Activated CD4-positive, alpha-beta T cell treated with anti-CD3 and anti-CD28 coated beads for 36 hours (primary cell): ENCODE data around the gene CENPB. TPM values are rescaled to one million over a fixed set of nuclear protein-coding genes. Genes with fewer than 3 reads are reported as not detected.

Experiments used
- ATAC-seq: fragments of 200-7000 bp; cut with Tn5 transposase; one replicate; pipeline ENCODE4 v1.10.0; 2021; ENCODE audit warnings: mild to moderate bottlenecking, moderate library complexity
- CTCF ChIA-PET: fragments of 350-600 bp; sonication (Branson Sonifier 250); formaldehyde crosslinking; loops from one replicate; lab custom pipeline; 2021; ENCODE audit warnings: antibody characterized with exemption; lab: Charles Lee
- POLR2A ChIA-PET: fragments of 350-600 bp; sonication (Branson Sonifier 250); formaldehyde crosslinking; loops from one replicate; lab custom pipeline; 2021; ENCODE audit warnings: antibody characterized with exemption, inconsistent platforms; lab: Charles Lee
- DNase-seq: peaks from one replicate; pipeline ENCODE4 v3.0.0-alpha.2; 2020
- H3K27ac Mint-ChIP-seq: one replicate; pipeline ENCODE4 v1.8.0; 2021; ENCODE audit warnings: mixed read lengths
- H3K27me3 Mint-ChIP-seq: one replicate; pipeline ENCODE4 v1.8.0; 2021; ENCODE audit warnings: mixed read lengths
- H3K36me3 Mint-ChIP-seq: one replicate; pipeline ENCODE4 v1.8.0; 2021; ENCODE audit warnings: low read depth, mixed read lengths
- H3K4me1 Mint-ChIP-seq: one replicate; pipeline ENCODE4 v1.8.0; 2021; ENCODE audit warnings: mixed read lengths
- H3K4me3 Mint-ChIP-seq: one replicate; pipeline ENCODE4 v1.8.0; 2021; ENCODE audit warnings: mild to moderate bottlenecking, moderate library complexity, mixed read lengths
- H3K9me3 Mint-ChIP-seq: one replicate; pipeline ENCODE4 v1.8.0; 2021; ENCODE audit warnings: low read depth, mixed read lengths
- intact Hi-C, 2 experiments: fragments of 100-400 bp; cut with DNase I in 1 of 2; cut with micrococcal nuclease in 1 of 2; formaldehyde crosslinking; loops; one replicate each; pipeline versions ENCODE4 v1.14.2 to v1.15.1; 2022 to 2024; cut with DNase I, micrococcal nuclease
- total RNA-seq, 2 experiments: library from RNA; stranded (reverse); gene quantifications; one replicate each; pipeline ENCODE4 v1.2.3, GENCODE V29; 2021

Gene CENPB
- total RNA-seq, 2 experiments from 2014 or later = 46.2 to 48.3 TPM

GRCh38 chr20:3787324-3788014 lies 929 bp upstream of the CENPB start:
- peak overlapping the region; percentile 59 for H3K4me3 Mint-ChIP-seq
- ChIA-PET POLR2A (interaction anchor here (1.9 kb wide), 1 partner anchor 13 kb away, joined by 4 read pairs; no protein-coding TSS in a partner anchor), CTCF (interaction anchor here (0.6 to 6.3 kb wide), 15 partner anchors 9 to 105 kb away, joined by 3 to 44 read pairs (median 4); partner anchors contain the start of genes ADISSP and AP5S1)
- H3K4me1 Mint-ChIP-seq = peaks cover 35% of the 10 kb centered on the region
- no peaks in the 10 kb centered on the region for H3K9me3 Mint-ChIP-seq
- H3K27ac Mint-ChIP-seq = peak overlapping the region; percentile 11
- H3K36me3 Mint-ChIP-seq = peaks cover 13% of the 10 kb centered on the region
- intact Hi-C loops = loop anchor here (1.0 to 5.0 kb wide), 6 partner anchors 8 to 250 kb away; partner anchors contain the start of genes MAVS (in 1 of the 2) and PANK2 (in 1 of the 2)
- no peaks in the 10 kb centered on the region for H3K27me3 Mint-ChIP-seq
- no peak for ATAC-seq
- DNase-seq = no peak

DNA sequence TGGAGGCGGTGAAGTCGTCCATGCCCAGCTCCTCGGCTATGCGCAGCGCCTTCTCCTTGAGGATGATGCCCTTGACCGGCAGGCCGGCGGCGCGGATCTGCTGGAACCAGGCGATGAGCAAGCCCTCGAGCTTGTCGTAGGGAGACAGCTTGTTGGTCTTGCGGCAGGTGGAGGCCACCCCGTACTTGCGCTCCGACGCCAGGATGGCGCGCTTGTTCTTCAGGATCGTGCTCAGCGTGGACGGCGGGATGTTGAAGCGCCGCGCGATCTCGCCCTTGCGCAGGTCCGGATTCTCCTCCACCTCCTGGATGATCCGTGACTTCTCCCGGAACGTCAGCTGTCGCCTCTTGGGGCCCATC lies 435 bp downstream of the CENPB start:
- DNase-seq (peak; percentile 69), ATAC-seq (peak; percentile 32)
- ChIA-PET POLR2A (interaction anchor here (1.2 to 2.4 kb wide), 4 partner anchors 14 to 32 kb away, joined by 4 to 7 read pairs (median 4); partner anchors contain the start of gene ADISSP), CTCF (interaction anchor here (0.6 to 6.3 kb wide), 7 partner anchors 13 to 307 kb away, joined by 3 to 44 read pairs (median 4); partner anchors contain the start of genes ADISSP and AP5S1)
- H3K4me1 Mint-ChIP-seq = peaks cover 45% of the 10 kb centered on the region
- peak overlapping the region; percentile 84 for H3K27ac Mint-ChIP-seq
- H3K36me3 Mint-ChIP-seq = peaks cover 13% of the 10 kb centered on the region
- intact Hi-C loops = loop anchor here (1.0 to 5.0 kb wide), 10 partner anchors 9 to 299 kb away; partner anchors contain the start of genes AP5S1 (in 2 of the 2), ADISSP (in 1 of the 2), MAVS (in 1 of the 2) and PANK2 (in 1 of the 2)
- H3K27me3 Mint-ChIP-seq = no peaks in the 10 kb centered on the region
- H3K4me3 Mint-ChIP-seq = peak overlapping the region; percentile 77
- H3K9me3 Mint-ChIP-seq = no peaks in the 10 kb centered on the region

- no peaks in the 10 kb centered on the region for H3K27me3 Mint-ChIP-seq
- H3K27ac Mint-ChIP-seq = no peak overlapping the region
- H3K4me1 Mint-ChIP-seq = peaks cover 52% of the 10 kb centered on the region
- ChIA-PET CTCF (interaction anchor here (0.5 to 6.3 kb wide), 7 partner anchors 14 to 269 kb away, joined by 3 to 44 read pairs (median 4); partner anchors contain the start of genes ADISSP and AP5S1), POLR2A (interaction anchor here (1.2 to 2.4 kb wide), 4 partner anchors 15 to 32 kb away, joined by 4 to 7 read pairs (median 4); partner anchors contain the start of gene ADISSP)
- H3K9me3 Mint-ChIP-seq = no peaks in the 10 kb centered on the region
- ATAC-seq (no peak), DNase-seq (no peak)
- peaks cover 13% of the 10 kb centered on the region for H3K36me3 Mint-ChIP-seq
- peak overlapping the region; percentile 77 for H3K4me3 Mint-ChIP-seq
- intact Hi-C loops = loop anchor here (1.0 to 5.0 kb wide), 10 partner anchors 10 to 300 kb away; partner anchors contain the start of genes AP5S1 (in 2 of the 2), ADISSP (in 1 of the 2), MAVS (in 1 of the 2) and PANK2 (in 1 of the 2)
Measured at GRCh38 chr20:3785240-3786125, 1.1 kb downstream of the CENPB start.

GRCh38 chr20:3784863-3785239 lies 1.7 kb downstream of the CENPB start:
- no peak for DNase-seq
- intact Hi-C loops = loop anchor here in 1 of 2 experiments (5.0 kb wide), 1 partner anchor 252 kb away; no protein-coding TSS in a partner anchor
- Mint-ChIP-seq H3K27me3 (no peaks in the 10 kb centered on the region), H3K4me1 (peaks cover 53% of the 10 kb centered on the region), H3K4me3 (peak overlapping the region; percentile 45), H3K36me3 (peaks cover 13% of the 10 kb centered on the region), H3K27ac (peak overlapping the region; percentile 64), H3K9me3 (no peaks in the 10 kb centered on the region)
- no peak for ATAC-seq
- ChIA-PET CTCF (interaction anchor here (0.5 to 6.3 kb wide), 2 partner anchors 35 to 269 kb away, joined by 4 to 44 read pairs; partner anchors contain the start of gene AP5S1), POLR2A (interaction anchor here (2.4 kb wide), 1 partner anchor 17 kb away, joined by 7 read pairs; the partner anchor contains the start of gene ADISSP)

DNA sequence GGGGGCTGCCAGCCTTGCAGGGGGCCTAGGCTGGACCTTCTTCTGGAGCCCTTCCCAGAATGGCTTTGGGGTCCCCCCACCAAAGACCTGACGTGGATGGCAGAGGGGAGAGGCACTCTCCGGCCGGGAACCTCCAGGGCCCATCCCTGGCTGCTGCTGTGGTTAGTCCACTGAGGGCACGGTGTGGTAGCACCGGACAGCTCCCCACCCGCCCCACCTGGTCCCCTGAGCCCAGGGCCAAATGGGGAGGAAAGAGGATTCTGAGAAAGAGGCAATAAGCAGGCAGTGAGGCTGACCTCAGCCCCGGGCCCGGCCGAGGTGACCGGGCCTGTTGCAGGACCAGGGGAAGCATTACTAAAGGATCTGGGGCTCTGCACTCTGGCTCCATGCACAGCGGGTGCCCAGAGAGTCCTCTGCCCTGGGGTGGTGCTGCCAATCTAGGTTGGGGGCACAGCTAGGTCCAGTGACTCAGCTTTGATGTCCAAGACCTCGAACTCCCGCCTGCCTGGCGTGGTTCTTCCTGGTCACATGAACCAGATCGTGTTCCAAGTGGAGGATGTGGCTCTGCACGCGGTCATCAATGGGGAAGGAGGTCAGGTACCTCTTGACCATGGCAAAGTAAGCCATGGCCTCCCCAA lies 2.2 kb downstream of the CENPB start:
- CTCF ChIA-PET = interaction anchor here (1.3 kb wide), 1 partner anchor 71 kb away, joined by 5 read pairs; no protein-coding TSS in a partner anchor
- H3K4me3 Mint-ChIP-seq = peak overlapping the region; percentile 45
- ATAC-seq (no peak), DNase-seq (no peak)
- no peaks in the 10 kb centered on the region for H3K9me3 Mint-ChIP-seq
- POLR2A ChIA-PET = interaction anchor here (2.4 kb wide), 1 partner anchor 17 kb away, joined by 7 read pairs; the partner anchor contains the start of gene ADISSP
- peak overlapping the region; percentile 64 for H3K27ac Mint-ChIP-seq
- peaks cover 13% of the 10 kb centered on the region for H3K36me3 Mint-ChIP-seq
- intact Hi-C loops = no loop called here
- peaks cover 5% of the 10 kb centered on the region for H3K27me3 Mint-ChIP-seq
- H3K4me1 Mint-ChIP-seq = peaks cover 53% of the 10 kb centered on the region

GRCh38 chr20:3783511-3784195 lies 2.9 kb downstream of the CENPB start:
- peak overlapping the region; percentile 37 for H3K27ac Mint-ChIP-seq
- DNase-seq = no peak
- no peaks in the 10 kb centered on the region for H3K9me3 Mint-ChIP-seq
- ChIA-PET POLR2A (no interaction called here), CTCF (interaction anchor here (0.5 to 1.3 kb wide), 3 partner anchors 16 to 71 kb away, joined by 3 to 5 read pairs (median 3); partner anchors contain the start of genes ADISSP and AP5S1)
- H3K4me3 Mint-ChIP-seq = no peak overlapping the region
- intact Hi-C loops = no loop called here
- ATAC-seq = no peak
- H3K4me1 Mint-ChIP-seq = peaks cover 49% of the 10 kb centered on the region
- peaks cover 13% of the 10 kb centered on the region for H3K36me3 Mint-ChIP-seq
- H3K27me3 Mint-ChIP-seq = peaks cover 8% of the 10 kb centered on the region

GRCh38 chr20:3783068-3783489 lies 3.5 kb downstream of the CENPB start:
- CTCF ChIA-PET = interaction anchor here (0.7 to 1.3 kb wide), 2 partner anchors 37 to 72 kb away, joined by 3 to 5 read pairs; partner anchors contain the start of gene AP5S1
- Mint-ChIP-seq H3K27me3 (peaks cover 8% of the 10 kb centered on the region), H3K27ac (peak overlapping the region; percentile 37), H3K4me3 (no peak overlapping the region), H3K4me1 (peaks cover 47% of the 10 kb centered on the region), H3K9me3 (no peaks in the 10 kb centered on the region), H3K36me3 (peaks cover 13% of the 10 kb centered on the region)
- no peak for DNase-seq
- no peak for ATAC-seq
- POLR2A ChIA-PET = no interaction called here
- intact Hi-C loops = no loop called here

DNA sequence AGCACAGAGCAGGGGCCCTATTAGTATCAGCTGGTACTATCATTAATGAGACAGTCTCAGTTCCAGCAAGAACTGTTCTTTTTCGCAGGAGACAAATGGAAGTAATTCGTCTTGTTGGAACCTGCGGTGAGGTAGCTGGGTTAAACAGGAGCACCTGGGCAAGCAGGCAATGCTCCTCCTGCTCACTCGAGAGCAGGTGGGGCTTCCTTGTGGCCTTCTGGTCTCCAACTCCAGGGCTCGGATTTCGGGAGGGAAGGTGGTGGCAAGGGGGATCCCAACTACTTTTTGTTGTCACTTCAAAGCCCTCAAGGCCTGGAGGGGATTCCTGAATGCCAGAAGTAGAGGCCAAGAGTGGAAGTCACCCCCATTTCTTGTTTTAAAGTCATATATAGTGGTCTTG lies 3.9 kb downstream of the CENPB start:
- Mint-ChIP-seq H3K9me3 (no peaks in the 10 kb centered on the region), H3K4me3 (no peak overlapping the region), H3K36me3 (peaks cover 13% of the 10 kb centered on the region), H3K27ac (no peak overlapping the region), H3K4me1 (peaks cover 43% of the 10 kb centered on the region), H3K27me3 (peaks cover 8% of the 10 kb centered on the region)
- ATAC-seq (no peak), DNase-seq (no peak)
- CTCF ChIA-PET = no interaction called here
- intact Hi-C loops = no loop called here
- POLR2A ChIA-PET = no interaction called here

DNA sequence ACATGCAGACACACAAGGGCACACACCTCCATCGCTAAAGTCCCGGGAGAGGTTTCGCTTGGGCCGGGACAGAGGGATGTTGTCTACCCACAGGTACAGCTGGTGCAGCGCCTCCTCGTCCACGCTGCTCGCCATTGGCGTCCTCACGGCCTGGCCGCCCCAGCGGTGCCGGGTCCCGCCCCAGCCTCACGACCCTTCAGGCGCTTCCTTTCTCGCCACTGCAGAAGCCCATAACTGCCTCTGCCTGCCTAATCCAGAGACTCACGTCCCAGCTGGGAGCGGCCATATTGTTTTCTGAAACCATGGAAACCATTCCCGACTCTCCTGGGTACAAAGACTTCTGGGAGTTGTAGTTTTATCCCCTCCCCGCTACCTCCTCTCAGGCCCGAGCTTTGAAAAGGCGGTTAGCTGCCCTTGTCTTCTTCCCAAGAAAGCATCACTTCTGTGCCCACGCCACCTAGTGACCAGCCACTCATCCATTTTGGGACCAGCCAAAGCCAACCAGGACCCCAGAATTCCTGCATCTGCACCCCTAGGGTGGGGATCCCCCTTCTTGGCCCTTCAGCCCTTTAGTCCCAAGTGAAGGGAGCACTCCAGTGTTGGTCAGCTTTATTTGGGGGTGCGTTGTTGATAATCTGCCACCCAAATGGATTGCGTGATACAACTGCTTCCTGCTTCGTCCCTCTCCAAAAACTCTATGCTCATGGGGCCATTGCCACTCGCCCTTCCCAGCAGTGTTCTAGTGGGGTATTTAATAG lies 5.2 kb downstream of the CENPB start, which contains the start of gene SPEF1:
Gene SPEF1 (minus strand): TSS at position 296 of the 758 bp plus-strand sequence. CDS start 161 bp downstream, at position 135.
- peak within 1 kb of the TSS; percentile 51 for H3K27ac Mint-ChIP-seq
- no peaks in the 10 kb centered on the region for H3K9me3 Mint-ChIP-seq
- intact Hi-C loops = loop anchor here in 1 of 2 experiments (1.0 kb wide), 2 partner anchors 13 to 39 kb away; partner anchors contain the start of gene AP5S1
- peak within 1 kb of the TSS; percentile 42 for H3K4me3 Mint-ChIP-seq
- peaks cover 15% of the 10 kb centered on the region for H3K27me3 Mint-ChIP-seq
- CTCF ChIA-PET = interaction anchor here (1.0 to 6.5 kb wide), 3 partner anchors 14 to 39 kb away, joined by 3 to 47 read pairs (median 3); partner anchors contain the start of gene ADISSP
- peaks cover 13% of the 10 kb centered on the region for H3K36me3 Mint-ChIP-seq
- POLR2A ChIA-PET = interaction anchor here (0.6 to 1.1 kb wide), 2 partner anchors 10 to 39 kb away, joined by 3 to 5 read pairs; partner anchors contain the start of gene AP5S1
- peak; percentile 68 for DNase-seq
- peaks cover 45% of the 10 kb centered on the region for H3K4me1 Mint-ChIP-seq
- ATAC-seq = peak; percentile 65
